NB4 (cell line): Measurements from ENCODE around the gene XPA.
A peak's percentile ranks its signal among the peaks of the same experiment; 100 is the strongest.

Source experiments
- DNase-seq: peaks from one replicate; pipeline ENCODE4 v3.0.0; 2010; ENCODE audit warnings: low read depth
- H3K4me3 ChIP-seq: one replicate; pipeline ENCODE4 v1.5.1; 2011; ENCODE audit warnings: mild to moderate bottlenecking, low read depth, low read length, moderate library complexity
- CTCF ChIP-seq: IDR thresholded peaks from one replicate; pipeline ENCODE4 v1.5.1; 2012; ENCODE audit warnings: low read depth, low read length
- MAX ChIP-seq: IDR thresholded peaks from 2 replicates; pipeline ENCODE4 v1.6.1; 2011; ENCODE audit warnings: low read depth, low read length
- MYC ChIP-seq: IDR thresholded peaks from 2 replicates; pipeline ENCODE4 v1.6.1; 2011; ENCODE audit warnings: low read depth, low read length
- POLR2A ChIP-seq: IDR thresholded peaks from 2 replicates; pipeline ENCODE4 v1.6.1; 2011; ENCODE audit warnings: mild to moderate bottlenecking; ENCODE audit not compliant: insufficient read length; ENCODE audit errors: extremely low read depth

The XPA gene

GRCh38 chr9:97658707-97659106, 38.4 kb downstream of the XPA start:
- no peak overlapping the region for H3K4me3 ChIP-seq
- no peak for DNase-seq
- no peak for TF ChIP-seq CTCF
- no peak for TF ChIP-seq POLR2A
- no peak for TF ChIP-seq MAX
- no peak for TF ChIP-seq MYC

- no peak for TF ChIP-seq CTCF
- no peak for TF ChIP-seq MAX
- TF ChIP-seq POLR2A, result no peak
- TF ChIP-seq MYC, result no peak
- DNase-seq, result no peak
Measured at GRCh38 chr9:97651646-97652045, 45.5 kb downstream of the XPA start.

GRCh38 chr9:97647996-97648395, 49.1 kb downstream of the XPA start:
- no peak overlapping the region for H3K4me3 ChIP-seq
- no peak for DNase-seq
- TF ChIP-seq POLR2A, result no peak
- no peak for TF ChIP-seq MYC
- no peak for TF ChIP-seq MAX
- TF ChIP-seq CTCF, result no peak

More at GRCh38 chr9:97651646-97652045, 45.5 kb downstream of the XPA start:
- H3K4me3 ChIP-seq, result no peak overlapping the region

GRCh38 chr9:97645720-97646119, 51.4 kb downstream of the XPA start:
- no peak for TF ChIP-seq CTCF
- no peak overlapping the region for H3K4me3 ChIP-seq
- DNase-seq, result no peak

- no peak for TF ChIP-seq MYC
- TF ChIP-seq CTCF, result no peak
- TF ChIP-seq MAX, result no peak
- no peak for DNase-seq
- H3K4me3 ChIP-seq, result no peak overlapping the region
Measured at GRCh38 chr9:97640325-97640724, 56.8 kb downstream of the XPA start.

GRCh38 chr9:97638666-97639065, 58.5 kb downstream of the XPA start:
- H3K4me3 ChIP-seq, result peak overlapping the region; percentile 32
- DNase-seq, result peak; percentile 42
- TF ChIP-seq POLR2A, result no peak
- peak; percentile 12 for TF ChIP-seq CTCF
